GM12874 (cell line): ENCODE measurements around the gene EPHA1.
A peak's percentile ranks its signal among the peaks of the same experiment; 100 is the strongest.

Source experiments
- CTCF ChIP-seq: IDR thresholded peaks from 2 replicates; pipeline ENCODE4 v1.5.1; 2011; ENCODE audit warnings: low read depth, mild to moderate bottlenecking, control low read depth, low read length, moderate library complexity; ENCODE audit not compliant: insufficient read depth

Gene EPHA1

GRCh38 chr7:143416565-143417149, 8.0 kb upstream of the EPHA1 start:
- TF ChIP-seq CTCF: peak; percentile 51; the same call in 1 of the 2 replicates

GRCh38 chr7:143415742-143416397, 7.2 kb upstream of the EPHA1 start:
- no peak for TF ChIP-seq CTCF

- TF ChIP-seq CTCF: no peak
Observed at GRCh38 chr7:143413123-143413522, 4.5 kb upstream of the EPHA1 start.

- TF ChIP-seq CTCF: no peak
Observed at GRCh38 chr7:143411976-143412708, 3.5 kb upstream of the EPHA1 start.

- no peak for TF ChIP-seq CTCF
Observed at GRCh38 chr7:143410521-143411004, 1.9 kb upstream of the EPHA1 start.

GRCh38 chr7:143408252-143408685, 387 bp downstream of the EPHA1 start:
- TF ChIP-seq CTCF: no peak

- no peak for TF ChIP-seq CTCF
Observed at GRCh38 chr7:143407287-143408251, 1.1 kb downstream of the EPHA1 start.
